Cerebellar cortex (tissue), 1 donor: ENCODE measurements around the gene SHC1.

Experiments
- DNase-seq: peaks from one replicate; pipeline ENCODE4 v3.0.0-alpha.2; 2015; ENCODE audit warnings: low spot score

SHC1 gene

GRCh38 chr1:154970631-154971340 is at the start of gene SHC1:
TSS of gene SHC1 (minus strand) at chr1:154970747. CDS start at chr1:154970526, 221 bp downstream.
- peak; percentile 98 for DNase-seq

GRCh38 chr1:155019377-155020245 is 49.1 kb upstream of the SHC1 start:
- no peak for DNase-seq

GRCh38 chr1:155018617-155019348 is 48.2 kb upstream of the SHC1 start:
- no peak for DNase-seq

GRCh38 chr1:155017946-155018316 is 47.4 kb upstream of the SHC1 start:
- DNase-seq = no peak

- peak; percentile 83 for DNase-seq
Observed at GRCh38 chr1:155017041-155017945, 46.7 kb upstream of the SHC1 start.

GRCh38 chr1:155016231-155016831 is 45.8 kb upstream of the SHC1 start:
- DNase-seq = no peak

GRCh38 chr1:155015527-155016230 is 45.1 kb upstream of the SHC1 start:
- no peak for DNase-seq

GRCh38 chr1:155014709-155015508 is 44.4 kb upstream of the SHC1 start:
- DNase-seq = no peak

GRCh38 chr1:155013632-155014031 is 43.1 kb upstream of the SHC1 start:
- no peak for DNase-seq

- no peak for DNase-seq
Observed at GRCh38 chr1:155012776-155013602, 42.4 kb upstream of the SHC1 start.

- peak; percentile 70 for DNase-seq
Observed at GRCh38 chr1:155012026-155012546, 41.5 kb upstream of the SHC1 start.

- DNase-seq = no peak
Observed at GRCh38 chr1:155011437-155012025, 41.0 kb upstream of the SHC1 start.

- DNase-seq = no peak
Observed at GRCh38 chr1:155011004-155011416, 40.5 kb upstream of the SHC1 start.

- no peak for DNase-seq
Observed at GRCh38 chr1:155010211-155010918, 39.8 kb upstream of the SHC1 start.

GRCh38 chr1:155009742-155010141 is 39.2 kb upstream of the SHC1 start:
- no peak for DNase-seq

- DNase-seq = no peak
Observed at GRCh38 chr1:155009221-155009711, 38.7 kb upstream of the SHC1 start.
